Endothelial cell of umbilical vein (primary cell): ENCODE data around the gene OSGEPL1. TPM values are rescaled to one million over a fixed set of nuclear protein-coding genes. Genes with fewer than 3 reads are reported as not detected.

Experiments used
- BruUV-seq: library from RNA; stranded (reverse); fragments of 400-500 nt; replicated peaks from 2 replicates; lab custom pipeline; 2021; lab: Mats Ljungman, UMichigan
- CTCF ChIA-PET: fragments of 300-600, 350-600 bp; sonication (Branson Sonifier 250); formaldehyde crosslinking; loops from one replicate; lab custom pipeline; 2021; ENCODE audit warnings: antibody characterized with exemption, inconsistent platforms; lab: Charles Lee
- POLR2A ChIA-PET: fragments of 300-600, 350-600 bp; sonication (Branson Sonifier 250); formaldehyde crosslinking; loops from one replicate; lab custom pipeline; 2021; ENCODE audit warnings: antibody characterized with exemption, inconsistent platforms; lab: Charles Lee
- DNase-seq: peaks from one replicate; pipeline ENCODE4 v3.0.0-alpha.2; 2011; ENCODE audit warnings: low read depth, low spot score
- FAIRE-seq: peaks from 2 replicates; lab custom pipeline; 2011; peaks lifted over from hg19 to GRCh38; lab: Jason Lieb, UNC
- H2AFZ ChIP-seq: 2 replicates; pipeline ENCODE4 v1.6.0; 2012; ENCODE audit warnings: low read depth, low read length, control low read depth, inconsistent platforms
- H3K27ac ChIP-seq: 2 replicates; pipeline ENCODE4 v1.5.1; 2011; ENCODE audit warnings: low read depth, mild to moderate bottlenecking, control low read depth, low read length, moderate library complexity; ENCODE audit not compliant: insufficient read depth
- H3K27me3 ChIP-seq, 2 experiments: 2 replicates each; pipeline versions ENCODE4 v1.6.0 to v1.6.1; 2011; ENCODE audit warnings: low read length in 2 of 2, mixed read lengths in 1 of 2; ENCODE audit not compliant: control insufficient read depth in 2 of 2, insufficient read depth in 2 of 2
- H3K36me3 ChIP-seq, 2 experiments: 2 replicates in 1 of 2; 3 replicates in 1 of 2; pipeline ENCODE4 v1.5.1; 2011; ENCODE audit warnings: low read length in 2 of 2, mild to moderate bottlenecking in 1 of 2, moderate library complexity in 1 of 2; ENCODE audit not compliant: control insufficient read depth in 2 of 2, insufficient read depth in 2 of 2; ENCODE audit errors: extremely low read depth in 1 of 2
- H3K4me1 ChIP-seq: 3 replicates; pipeline ENCODE4 v1.5.1; 2011; ENCODE audit warnings: mild to moderate bottlenecking, low read length; ENCODE audit not compliant: control insufficient read depth, insufficient read depth; ENCODE audit errors: extremely low read depth
- H3K4me2 ChIP-seq: 2 replicates; pipeline ENCODE4 v1.6.1; 2011; ENCODE audit warnings: low read length, control low read depth, mixed read lengths; ENCODE audit not compliant: insufficient read depth
- H3K4me3 ChIP-seq, 3 experiments: fragments of 200-600 bp in 1 of 3; sonication (generic), shearing (Covaris generic) in 1 of 3; replicated peaks in 1 of 3; 2 replicates each; pipeline ENCODE4 v1.5.1; 2011 to 2016; ENCODE audit warnings: control low read depth in 3 of 3, low read length in 3 of 3, mild to moderate bottlenecking in 2 of 3, inconsistent platforms in 1 of 3, low read depth in 1 of 3, moderate library complexity in 1 of 3; ENCODE audit not compliant: insufficient read depth in 1 of 3
- H3K79me2 ChIP-seq: 2 replicates; pipeline ENCODE4 v1.6.0; 2012; ENCODE audit warnings: low read length, inconsistent platforms; ENCODE audit not compliant: control insufficient read depth, insufficient read depth
- H3K9ac ChIP-seq: replicated peaks from 2 replicates; pipeline ENCODE3; 2011; ENCODE audit warnings: low read length, control low read depth; ENCODE audit not compliant: insufficient read depth; ENCODE audit errors: extremely low read depth
- H3K9me1 ChIP-seq: replicated peaks from 3 replicates; pipeline ENCODE4 v1.6.0; 2011; ENCODE audit warnings: mild to moderate bottlenecking, low read length; ENCODE audit not compliant: control insufficient read depth, insufficient read depth; ENCODE audit errors: extremely low read depth
- H3K9me3 ChIP-seq: replicated peaks from 2 replicates; pipeline ENCODE4 v1.5.1; 2012; ENCODE audit warnings: low read length, inconsistent platforms; ENCODE audit not compliant: control insufficient read depth, insufficient read depth
- H4K20me1 ChIP-seq: replicated peaks from 2 replicates; pipeline ENCODE3; 2011; ENCODE audit warnings: mild to moderate bottlenecking, low read length; ENCODE audit not compliant: control insufficient read depth, insufficient read depth; ENCODE audit errors: extremely low read depth
- EZH2 ChIP-seq: IDR thresholded peaks from 2 replicates; pipeline ENCODE4 v1.6.1; 2012; ENCODE audit warnings: borderline replicate concordance, low read depth, mild to moderate bottlenecking, moderate library complexity, low read length, inconsistent platforms; ENCODE audit not compliant: severe bottlenecking
- GATA2 ChIP-seq: IDR thresholded peaks from 2 replicates; pipeline ENCODE4 v1.7.0; 2011; ENCODE audit warnings: low read depth, mild to moderate bottlenecking, moderate library complexity, mixed read lengths, low read length; ENCODE audit not compliant: insufficient read length, insufficient read depth
- POLR2A ChIP-seq: IDR thresholded peaks from 2 replicates; pipeline ENCODE4 v1.6.1; 2012; ENCODE audit warnings: low read depth, mild to moderate bottlenecking, control low read depth, low read length
- POLR2AphosphoS5 ChIP-seq: IDR thresholded peaks from 2 replicates; pipeline ENCODE4 v1.6.1; 2012; ENCODE audit warnings: low read depth, mild to moderate bottlenecking, control low read depth, low read length, moderate library complexity; ENCODE audit not compliant: insufficient read depth
- dilution Hi-C: fragments of 300-500 bp; cut with MboI; formaldehyde crosslinking; loops from one replicate; pipeline ENCODE4 v1.15.0; 2019; ENCODE audit warnings: low sequenced_read_pairs; ENCODE audit not compliant: extremely low pct_ligation_motif_present
- intact Hi-C: fragments of 100-400 bp; cut with micrococcal nuclease; formaldehyde crosslinking; loops from one replicate; pipeline ENCODE4 v1.10.0; 2022
- polyA plus RNA-seq, 4 experiments: library from polyadenylated mRNA; depleted of rRNA in 3 of 4; stranded (reverse) in 3 of 4; unstranded in 1 of 4; fragments of >200 nt; gene quantifications; 2 replicates each; pipeline versions ENCODE4 v1.2.1 to v1.2.3, GENCODE V29; 2011 to 2012; ENCODE audit warnings: missing spikeins in 1 of 4
- total RNA-seq: library from RNA; stranded (reverse); gene quantifications from 2 replicates; pipeline ENCODE4 v1.2.3, GENCODE V29; 2021
- TF ChIP-seq, protein P1 (sequence below), 2 donors: IDR thresholded peaks; 1 replicate in 1 of 2; 2 replicates in 1 of 2; pipeline ENCODE4 v1.5.1; 2011; ENCODE audit warnings: low read length in 2 of 2, mild to moderate bottlenecking in 2 of 2, moderate library complexity in 2 of 2, control low read depth in 1 of 2, inconsistent platforms in 1 of 2, low read depth in 1 of 2; ENCODE audit not compliant: insufficient read depth in 1 of 2; ENCODE audit errors: extremely low read depth in 1 of 2

The OSGEPL1 gene
- total and polyA plus RNA-seq, 2 donors (not counting 3 experiments of a cell fraction or from before 2014, with no cell fraction given): 2.7 to 5.9 TPM

DNA sequence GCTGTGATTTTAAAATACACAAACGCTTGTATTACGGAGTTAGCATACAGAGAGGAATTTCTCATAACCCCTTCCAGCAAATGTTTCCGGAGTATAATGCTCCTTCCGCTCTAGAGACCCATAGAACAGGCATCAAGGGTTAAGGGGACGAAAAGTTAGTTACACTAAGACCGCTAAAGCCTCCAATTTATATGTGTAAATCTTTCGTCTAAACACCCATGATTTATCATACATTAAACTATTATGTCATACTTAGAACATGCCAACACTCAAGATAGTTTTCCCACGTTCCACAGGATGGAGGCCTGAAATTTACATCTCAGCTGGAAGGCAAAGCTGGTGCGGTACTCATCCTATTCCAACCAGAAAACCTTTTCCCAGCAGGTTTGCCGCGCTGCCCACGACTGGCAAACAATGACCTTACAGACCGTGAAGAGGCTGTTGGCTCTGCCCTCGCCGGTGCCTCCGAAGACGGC is 20.9 kb upstream of the OSGEPL1 start:
- DNase-seq (no peak), FAIRE-seq (peak; percentile 59)
- peak overlapping the region; percentile 97 for H3K4me2 ChIP-seq
- BruUV-seq: no TSS peak
- H3K27ac ChIP-seq: peak overlapping the region; percentile 71
- TF ChIP-seq, protein P1, sequence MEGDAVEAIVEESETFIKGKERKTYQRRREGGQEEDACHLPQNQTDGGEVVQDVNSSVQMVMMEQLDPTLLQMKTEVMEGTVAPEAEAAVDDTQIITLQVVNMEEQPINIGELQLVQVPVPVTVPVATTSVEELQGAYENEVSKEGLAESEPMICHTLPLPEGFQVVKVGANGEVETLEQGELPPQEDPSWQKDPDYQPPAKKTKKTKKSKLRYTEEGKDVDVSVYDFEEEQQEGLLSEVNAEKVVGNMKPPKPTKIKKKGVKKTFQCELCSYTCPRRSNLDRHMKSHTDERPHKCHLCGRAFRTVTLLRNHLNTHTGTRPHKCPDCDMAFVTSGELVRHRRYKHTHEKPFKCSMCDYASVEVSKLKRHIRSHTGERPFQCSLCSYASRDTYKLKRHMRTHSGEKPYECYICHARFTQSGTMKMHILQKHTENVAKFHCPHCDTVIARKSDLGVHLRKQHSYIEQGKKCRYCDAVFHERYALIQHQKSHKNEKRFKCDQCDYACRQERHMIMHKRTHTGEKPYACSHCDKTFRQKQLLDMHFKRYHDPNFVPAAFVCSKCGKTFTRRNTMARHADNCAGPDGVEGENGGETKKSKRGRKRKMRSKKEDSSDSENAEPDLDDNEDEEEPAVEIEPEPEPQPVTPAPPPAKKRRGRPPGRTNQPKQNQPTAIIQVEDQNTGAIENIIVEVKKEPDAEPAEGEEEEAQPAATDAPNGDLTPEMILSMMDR (IDR thresholded peaks at IDR 0.05; ENCODE audit: extremely low read depth in 1 of 2, insufficient read depth in 1 of 2, low read depth in 1 of 2, low read length in 2 of 2): no peak
- TF ChIP-seq EZH2 (no peak), POLR2A (no peak), GATA2 (no peak), POLR2AphosphoS5 (no peak)
- peaks cover 65% of the 10 kb centered on the region for H3K79me2 ChIP-seq
- H3K36me3 ChIP-seq: peaks cover 3 to 8% of the 10 kb centered on the region in 2 experiments
- peaks cover 16% of the 10 kb centered on the region for H3K4me1 ChIP-seq
- H3K9me3 ChIP-seq: no peaks in the 10 kb centered on the region
- H3K27me3 ChIP-seq: no peaks in the 10 kb centered on the region
- POLR2A ChIA-PET: no interaction called here
- intact Hi-C loops (no loop called here), dilution Hi-C loops (no loop called here)
- H3K9me1 ChIP-seq: no peaks in the 10 kb centered on the region
- H4K20me1 ChIP-seq: no peaks in the 10 kb centered on the region
- CTCF ChIA-PET: interaction anchor here (1.0 to 2.3 kb wide), 5 partner anchors 15 to 536 kb away, joined by 3 to 10 read pairs (median 4); partner anchors contain the start of genes ASNSD1 and HIBCH
- peak overlapping the region; percentile 77 for H2AFZ ChIP-seq
- H3K9ac ChIP-seq: peak overlapping the region; percentile 86
- H3K4me3 ChIP-seq: peak overlapping the region; percentile 73 to 95 (median 79)
